Measurements from ENCODE around the gene ING3.
A peak's percentile ranks its signal among the peaks of the same experiment; 100 is the strongest.

The ING3 gene

DNA sequence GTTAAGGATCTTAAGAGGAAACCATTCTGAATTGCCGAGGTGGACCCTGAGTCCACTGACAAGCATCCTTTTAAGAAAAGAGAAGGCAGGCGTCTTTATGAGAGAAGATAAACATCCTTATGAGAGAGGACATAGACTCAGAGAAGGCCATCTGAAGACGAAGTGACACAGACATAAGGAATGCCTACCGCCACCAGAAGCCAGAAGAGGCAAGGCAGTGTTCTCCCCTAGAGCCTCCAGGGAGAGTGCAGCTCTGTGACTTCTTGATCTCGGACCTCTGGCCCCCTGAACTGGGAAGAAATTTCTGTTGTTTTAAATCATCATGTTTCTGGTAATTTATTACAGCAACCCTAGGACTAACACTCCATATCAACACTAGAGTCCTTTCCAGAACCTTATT lies 25.2 kb upstream of the ING3 start:
- Histone ChIP-seq H3K9me3 (ENCODE audit: insufficient read depth, low read length) (no peaks in the 10 kb centered on the region), H3K36me3 (replicated peaks; ENCODE audit: low read depth, low read length) (no peaks in the 10 kb centered on the region), H2AFZ (ENCODE audit: low read depth, low read length) (no peak overlapping the region), H3K79me2 (ENCODE audit: low read length) (no peaks in the 10 kb centered on the region), H3K9ac (ENCODE audit: low read length) (no peak overlapping the region), H3K4me2 (ENCODE audit: low read length) (no peak overlapping the region), H3K4me1 (ENCODE audit: low read length) (peaks cover 19% of the 10 kb centered on the region), H3K27me3 (ENCODE audit: low read depth, low read length) (no peaks in the 10 kb centered on the region), H4K20me1 (ENCODE audit: insufficient read depth, low read length) (no peaks in the 10 kb centered on the region), H3K4me3 (ENCODE audit: low read length) (no peak overlapping the region), H3K27ac (ENCODE audit: low read length) (no peak overlapping the region)
- TF ChIP-seq EZH2phosphoT487 (IDR thresholded peaks at IDR 0.05; ENCODE audit: low read depth): no peak
- TF ChIP-seq, protein P1, sequence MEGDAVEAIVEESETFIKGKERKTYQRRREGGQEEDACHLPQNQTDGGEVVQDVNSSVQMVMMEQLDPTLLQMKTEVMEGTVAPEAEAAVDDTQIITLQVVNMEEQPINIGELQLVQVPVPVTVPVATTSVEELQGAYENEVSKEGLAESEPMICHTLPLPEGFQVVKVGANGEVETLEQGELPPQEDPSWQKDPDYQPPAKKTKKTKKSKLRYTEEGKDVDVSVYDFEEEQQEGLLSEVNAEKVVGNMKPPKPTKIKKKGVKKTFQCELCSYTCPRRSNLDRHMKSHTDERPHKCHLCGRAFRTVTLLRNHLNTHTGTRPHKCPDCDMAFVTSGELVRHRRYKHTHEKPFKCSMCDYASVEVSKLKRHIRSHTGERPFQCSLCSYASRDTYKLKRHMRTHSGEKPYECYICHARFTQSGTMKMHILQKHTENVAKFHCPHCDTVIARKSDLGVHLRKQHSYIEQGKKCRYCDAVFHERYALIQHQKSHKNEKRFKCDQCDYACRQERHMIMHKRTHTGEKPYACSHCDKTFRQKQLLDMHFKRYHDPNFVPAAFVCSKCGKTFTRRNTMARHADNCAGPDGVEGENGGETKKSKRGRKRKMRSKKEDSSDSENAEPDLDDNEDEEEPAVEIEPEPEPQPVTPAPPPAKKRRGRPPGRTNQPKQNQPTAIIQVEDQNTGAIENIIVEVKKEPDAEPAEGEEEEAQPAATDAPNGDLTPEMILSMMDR (IDR thresholded peaks at IDR 0.05; ENCODE audit: low read depth, low read length): no peak

DNA sequence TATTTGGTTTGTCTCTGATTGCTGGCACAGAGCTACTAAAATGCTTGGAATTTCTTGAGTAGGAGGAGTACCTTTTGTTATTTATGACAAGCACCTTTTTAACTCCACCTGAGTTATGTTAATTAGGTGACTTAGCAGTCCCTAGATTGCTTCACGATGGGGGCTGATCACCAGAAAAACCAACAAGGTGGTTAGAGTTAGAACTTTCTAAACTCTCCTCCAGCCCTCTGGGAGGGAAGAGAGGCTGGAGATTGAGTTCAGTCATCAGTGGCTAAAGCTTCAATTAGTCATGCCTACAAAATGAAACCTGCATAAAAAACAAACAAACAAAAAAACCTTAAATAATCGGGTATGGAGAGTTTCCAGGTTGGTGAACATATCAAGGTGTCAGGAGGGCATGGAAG lies 23.6 kb upstream of the ING3 start:
- peak overlapping the region; percentile 60; the same call in 1 of the 2 replicates for H3K4me2 ChIP-seq (ENCODE audit: low read length)
- no peak for TF ChIP-seq EZH2phosphoT487 (IDR thresholded peaks at IDR 0.05; ENCODE audit: low read depth)
- TF ChIP-seq, protein P1 (IDR thresholded peaks at IDR 0.05; ENCODE audit: low read depth, low read length): no peak
- H2AFZ ChIP-seq (ENCODE audit: low read depth, low read length): no peak overlapping the region
- H4K20me1 ChIP-seq (ENCODE audit: insufficient read depth, low read length): no peaks in the 10 kb centered on the region
- no peak overlapping the region for H3K9ac ChIP-seq (ENCODE audit: low read length)
- no peaks in the 10 kb centered on the region for H3K36me3 ChIP-seq (replicated peaks; ENCODE audit: low read depth, low read length)
- H3K27ac ChIP-seq (ENCODE audit: low read length): no peak overlapping the region
- no peaks in the 10 kb centered on the region for H3K79me2 ChIP-seq (ENCODE audit: low read length)
- peaks cover 19% of the 10 kb centered on the region for H3K4me1 ChIP-seq (ENCODE audit: low read length)
- H3K9me3 ChIP-seq (ENCODE audit: insufficient read depth, low read length): no peaks in the 10 kb centered on the region
- no peaks in the 10 kb centered on the region for H3K27me3 ChIP-seq (ENCODE audit: low read depth, low read length)
- no peak overlapping the region for H3K4me3 ChIP-seq (ENCODE audit: low read length)

DNA sequence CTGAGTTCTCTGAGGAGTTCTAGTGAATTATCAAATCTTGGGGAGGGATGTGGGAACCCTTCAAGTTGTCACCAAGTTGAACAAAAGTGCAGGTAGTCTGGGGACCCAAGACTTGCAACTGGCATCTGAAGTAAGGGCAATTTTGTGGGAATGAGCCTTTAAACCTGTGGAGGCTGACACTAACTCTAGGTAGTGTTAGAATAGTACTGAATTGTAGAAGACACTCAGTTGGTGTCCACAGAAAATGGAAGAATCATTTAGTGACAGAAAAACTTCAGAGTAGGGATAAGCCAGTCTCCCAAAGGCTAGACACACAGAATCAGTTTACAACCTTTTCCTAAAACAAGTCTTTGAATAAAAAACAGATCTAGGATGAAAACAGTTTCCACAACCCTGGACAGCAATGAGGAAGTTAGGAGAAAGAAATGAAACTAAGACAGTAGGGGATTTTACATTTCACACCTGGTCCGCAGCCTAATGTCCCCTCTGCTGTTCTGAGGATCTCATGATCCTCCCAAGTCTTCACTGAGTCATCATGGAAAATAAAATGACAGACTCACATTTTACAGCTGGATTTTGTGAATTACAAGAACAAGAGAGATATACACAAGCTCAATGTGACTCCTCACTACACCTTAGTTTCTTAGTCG lies 23.0 kb upstream of the ING3 start:
- TF ChIP-seq, protein P1 (IDR thresholded peaks at IDR 0.05; ENCODE audit: low read depth, low read length): no peak
- no peak for TF ChIP-seq EZH2phosphoT487 (IDR thresholded peaks at IDR 0.05; ENCODE audit: low read depth)
- H3K27ac ChIP-seq (ENCODE audit: low read length): no peak overlapping the region
- H3K4me2 ChIP-seq (ENCODE audit: low read length): peak overlapping the region; percentile 60
- H3K9me3 ChIP-seq (ENCODE audit: insufficient read depth, low read length): no peaks in the 10 kb centered on the region
- no peaks in the 10 kb centered on the region for H4K20me1 ChIP-seq (ENCODE audit: insufficient read depth, low read length)
- no peaks in the 10 kb centered on the region for H3K79me2 ChIP-seq (ENCODE audit: low read length)
- H3K27me3 ChIP-seq (ENCODE audit: low read depth, low read length): no peaks in the 10 kb centered on the region
- no peaks in the 10 kb centered on the region for H3K36me3 ChIP-seq (replicated peaks; ENCODE audit: low read depth, low read length)
- H3K4me1 ChIP-seq (ENCODE audit: low read length): peaks cover 19% of the 10 kb centered on the region
- H2AFZ ChIP-seq (ENCODE audit: low read depth, low read length): no peak overlapping the region
- peak overlapping the region; percentile 4; the same call in 1 of the 2 replicates for H3K4me3 ChIP-seq (ENCODE audit: low read length)
- H3K9ac ChIP-seq (ENCODE audit: low read length): no peak overlapping the region

DNA sequence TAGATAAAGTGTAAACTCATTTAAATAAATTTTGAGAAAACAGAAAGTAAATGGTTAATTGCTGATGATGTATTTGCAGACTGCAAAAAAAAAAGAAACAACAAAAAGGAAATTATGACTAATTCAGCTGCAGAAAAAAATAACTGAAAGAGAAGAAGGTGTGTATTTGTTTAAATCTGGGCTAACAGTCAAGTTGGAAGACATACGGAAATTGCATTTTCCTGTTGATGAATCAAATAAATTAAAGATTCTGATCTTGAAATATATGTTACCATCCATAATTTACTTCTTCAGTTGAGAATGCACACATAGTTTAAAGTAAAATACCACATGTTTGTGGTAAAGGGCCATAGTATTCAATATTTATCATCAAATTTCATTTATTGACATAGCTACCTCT lies 19.3 kb upstream of the ING3 start:
- TF ChIP-seq, protein P1 (IDR thresholded peaks at IDR 0.05; ENCODE audit: low read depth, low read length): no peak
- no peak for TF ChIP-seq EZH2phosphoT487 (IDR thresholded peaks at IDR 0.05; ENCODE audit: low read depth)
- Histone ChIP-seq H3K9ac (ENCODE audit: low read length) (no peak overlapping the region), H3K4me3 (ENCODE audit: low read length) (no peak overlapping the region), H4K20me1 (ENCODE audit: insufficient read depth, low read length) (no peaks in the 10 kb centered on the region), H3K4me1 (ENCODE audit: low read length) (peaks cover 23% of the 10 kb centered on the region), H2AFZ (ENCODE audit: low read depth, low read length) (no peak overlapping the region), H3K4me2 (ENCODE audit: low read length) (no peak overlapping the region), H3K27me3 (ENCODE audit: low read depth, low read length) (no peaks in the 10 kb centered on the region), H3K79me2 (ENCODE audit: low read length) (no peaks in the 10 kb centered on the region), H3K27ac (ENCODE audit: low read length) (no peak overlapping the region), H3K36me3 (replicated peaks; ENCODE audit: low read depth, low read length) (no peaks in the 10 kb centered on the region), H3K9me3 (ENCODE audit: insufficient read depth, low read length) (no peaks in the 10 kb centered on the region)

Data from OCI-LY3 (cell line).